GM19035 (cell line): Measurements from ENCODE around the gene FGFR2.

Experiments
- ATAC-seq: cut with Tn5 transposase; IDR thresholded peaks from one replicate; pipeline ENCODE4 v1.9.1; 2021; ENCODE audit not compliant: unreplicated experiment

FGFR2 gene

DNA sequence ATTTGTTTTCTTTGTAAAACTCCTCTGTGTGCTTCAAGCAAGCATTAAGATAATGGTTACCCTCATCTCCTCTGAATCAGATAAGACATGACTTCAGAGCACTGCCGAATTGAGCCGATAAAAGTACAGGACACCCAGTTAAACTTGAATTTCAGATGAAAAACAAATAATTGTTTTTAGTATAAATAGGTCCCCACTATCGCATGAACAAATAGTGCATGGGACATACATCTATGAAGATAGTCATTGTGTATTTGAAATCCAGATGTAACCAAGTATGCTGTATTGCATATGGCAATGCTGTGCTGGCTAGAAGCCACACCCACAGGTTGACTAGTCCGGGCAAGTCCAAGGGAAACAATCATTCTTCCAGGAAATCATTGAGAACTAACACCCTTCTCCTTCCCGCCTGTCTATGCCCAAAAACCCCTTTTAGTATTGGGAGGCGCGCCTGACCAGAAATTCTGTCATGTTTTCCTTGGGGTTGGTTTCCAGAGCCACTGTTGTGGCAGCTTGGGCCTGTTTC is 12.6 kb upstream of the FGFR2 start:
- ATAC-seq = no peak

DNA sequence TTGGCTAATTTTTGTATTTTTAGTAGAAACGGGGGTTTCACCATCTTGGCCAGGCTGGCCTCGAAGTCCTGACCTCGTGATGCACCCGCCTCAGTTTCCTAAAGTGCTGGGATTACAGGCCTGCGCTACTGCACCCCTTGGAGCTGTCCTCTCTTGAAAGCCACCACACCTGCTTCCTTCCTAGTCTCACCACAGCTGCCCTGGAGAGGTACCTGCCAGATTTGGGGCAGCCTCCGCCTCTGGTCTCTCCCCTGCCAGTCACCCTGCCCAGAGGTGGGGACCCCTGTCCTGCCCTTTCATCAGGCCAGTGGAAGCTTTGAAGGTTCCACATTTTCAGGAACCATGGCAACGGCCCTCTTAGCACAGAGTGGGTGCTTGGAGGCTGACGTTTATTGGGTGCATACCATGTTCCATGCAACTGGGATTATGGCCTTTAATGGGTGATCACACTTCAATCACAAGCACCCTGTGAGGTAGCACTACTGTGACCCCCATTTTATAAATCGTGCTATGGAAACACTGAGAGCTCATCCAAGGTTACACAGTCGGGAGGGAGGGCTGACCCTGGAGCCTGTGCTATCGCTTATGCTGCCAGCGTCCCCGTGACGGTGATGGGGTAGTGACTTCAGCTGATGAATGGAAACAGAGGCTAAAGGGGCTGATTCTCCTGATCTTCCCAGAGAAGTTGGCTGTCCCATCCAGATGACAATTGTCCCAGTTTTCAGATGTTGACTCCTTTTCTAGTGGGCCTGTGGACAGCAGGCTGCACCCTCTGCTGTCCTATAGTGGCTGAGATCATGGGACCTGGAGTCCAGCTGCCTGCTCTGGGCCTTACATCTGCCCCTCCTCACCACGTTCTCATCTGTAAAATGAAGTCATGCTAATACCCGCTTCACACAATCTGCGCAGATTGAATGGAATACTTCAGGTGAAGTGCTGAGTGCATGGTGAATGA is 11.5 kb upstream of the FGFR2 start:
- no peak for ATAC-seq

DNA sequence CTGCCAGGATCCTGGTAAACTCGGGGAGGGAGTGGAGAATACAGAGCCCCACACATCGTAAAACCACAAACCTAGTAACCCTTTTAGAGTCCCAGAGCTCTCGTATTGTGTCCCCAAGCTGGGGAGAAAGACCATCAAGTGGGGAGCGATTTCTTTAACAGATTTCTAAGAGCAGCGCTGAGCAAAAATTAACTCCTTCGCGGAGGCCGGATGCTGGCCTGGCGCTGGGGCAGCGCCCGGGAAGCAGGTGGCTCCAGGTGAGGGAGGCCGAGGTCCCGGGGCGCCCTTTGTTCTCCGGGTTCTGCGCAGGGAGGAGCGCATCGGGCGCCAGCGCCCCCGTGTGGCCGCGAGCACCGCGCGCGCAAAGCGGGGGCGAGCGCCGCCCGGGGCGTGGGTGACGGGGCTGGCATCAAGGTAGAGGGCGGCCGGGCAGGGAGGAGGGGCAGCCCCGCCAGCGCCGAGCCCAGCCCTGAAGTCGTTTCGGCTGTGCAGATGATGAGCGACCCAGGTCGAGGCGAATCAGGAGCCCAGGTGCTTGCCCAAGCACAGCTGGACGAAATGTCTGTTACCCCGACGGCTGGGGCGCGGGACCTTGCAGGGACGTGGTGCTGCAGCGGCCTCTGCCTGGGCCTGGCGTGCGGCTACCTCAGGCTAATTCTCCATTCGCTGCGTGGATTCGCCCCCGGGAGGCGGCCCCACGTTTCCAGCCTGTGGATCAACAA is 10.4 kb upstream of the FGFR2 start:
- peak; percentile 76 for ATAC-seq

DNA sequence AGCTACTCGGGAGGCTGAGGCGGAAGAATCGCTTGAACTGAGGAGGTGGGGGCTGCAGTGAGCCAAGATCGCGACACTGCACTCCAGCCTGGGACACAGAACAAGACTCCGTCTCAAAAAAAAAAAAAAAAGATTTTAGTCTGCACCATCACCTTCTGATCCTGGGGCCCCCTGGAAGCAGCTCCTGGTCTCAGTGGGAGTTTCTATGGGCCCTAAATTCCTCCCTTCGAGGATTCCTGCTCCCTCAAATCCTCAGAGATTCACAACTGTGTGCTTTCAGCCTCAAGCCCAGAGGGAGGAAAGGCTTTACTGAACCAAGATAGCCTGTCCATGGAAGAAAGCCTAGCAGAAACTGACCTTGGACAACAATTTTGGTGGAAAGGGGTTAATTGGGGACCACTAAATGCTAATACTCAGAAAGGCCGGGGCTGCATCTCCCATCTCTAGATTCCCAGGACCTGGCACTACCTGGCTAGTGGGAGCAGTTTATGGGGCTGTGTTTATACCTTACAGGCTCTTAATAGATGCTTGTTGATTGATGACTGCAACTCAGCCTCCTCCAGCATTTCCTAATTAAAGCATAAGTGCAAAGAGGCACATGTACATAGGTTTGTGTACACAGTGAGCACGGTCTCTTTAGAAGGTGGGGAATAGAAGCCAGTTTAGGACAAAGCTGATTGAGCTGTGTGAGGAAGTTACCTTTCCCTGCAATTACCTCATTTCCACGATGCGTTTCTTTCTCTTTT is 9.2 kb upstream of the FGFR2 start:
- no peak for ATAC-seq

DNA sequence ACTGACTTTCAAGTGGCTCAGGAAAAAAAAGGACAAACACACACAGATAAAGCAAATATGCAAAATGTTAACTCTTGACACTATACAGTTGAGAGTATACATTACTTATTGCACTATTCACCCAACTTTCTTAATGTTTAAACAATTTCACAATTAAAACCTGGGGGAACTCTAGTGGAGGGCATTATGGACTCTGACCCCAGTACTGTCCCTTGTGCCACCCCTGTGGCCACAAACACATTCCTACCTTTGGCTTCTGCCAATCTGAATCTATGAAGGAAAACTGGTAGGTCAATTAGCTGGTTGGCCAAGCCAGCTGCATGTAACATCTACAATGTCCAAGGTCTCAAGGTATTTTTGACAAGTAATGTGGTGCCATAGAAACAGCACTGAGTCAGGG is 7.5 kb upstream of the FGFR2 start:
- ATAC-seq = no peak

DNA sequence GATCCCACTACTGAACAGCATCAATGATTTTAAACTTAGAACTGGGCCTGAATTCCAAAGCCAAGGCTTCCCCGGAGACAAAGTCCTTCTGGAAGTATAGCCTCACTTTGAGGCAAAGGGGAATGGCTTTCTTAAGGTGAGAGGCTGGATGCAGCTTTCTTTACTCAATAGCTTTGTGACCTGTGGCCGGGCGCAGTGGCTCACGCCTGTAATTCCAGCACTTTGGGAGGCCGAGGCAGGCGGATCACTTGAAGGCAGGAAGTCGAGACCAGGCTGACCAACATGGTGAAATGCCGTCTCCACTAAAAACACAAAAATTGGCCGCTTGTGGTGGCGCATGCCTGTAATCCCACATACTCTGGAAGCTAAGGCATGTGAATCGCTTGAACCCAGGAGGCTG is 3.2 kb upstream of the FGFR2 start:
- ATAC-seq = no peak

DNA sequence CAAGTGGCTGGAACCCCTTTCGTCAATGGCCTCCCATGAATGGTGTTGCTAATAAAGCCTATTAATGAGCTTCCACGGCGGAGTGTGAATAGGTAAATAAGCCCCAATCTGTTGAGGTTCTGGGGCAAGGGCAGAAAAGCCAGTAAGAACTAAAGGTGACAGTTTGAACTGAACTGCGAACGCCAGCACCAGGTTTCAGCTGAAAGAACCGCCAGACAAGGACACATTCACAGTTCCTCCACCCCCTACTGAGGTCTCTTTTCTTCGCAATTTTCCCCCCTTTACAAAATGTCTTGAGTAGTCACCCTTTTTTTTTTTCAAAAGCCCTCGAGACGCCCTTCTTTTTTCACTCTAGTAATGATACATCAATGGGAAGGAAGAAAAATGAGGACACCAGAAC is 2.4 kb upstream of the FGFR2 start:
- no peak for ATAC-seq

DNA sequence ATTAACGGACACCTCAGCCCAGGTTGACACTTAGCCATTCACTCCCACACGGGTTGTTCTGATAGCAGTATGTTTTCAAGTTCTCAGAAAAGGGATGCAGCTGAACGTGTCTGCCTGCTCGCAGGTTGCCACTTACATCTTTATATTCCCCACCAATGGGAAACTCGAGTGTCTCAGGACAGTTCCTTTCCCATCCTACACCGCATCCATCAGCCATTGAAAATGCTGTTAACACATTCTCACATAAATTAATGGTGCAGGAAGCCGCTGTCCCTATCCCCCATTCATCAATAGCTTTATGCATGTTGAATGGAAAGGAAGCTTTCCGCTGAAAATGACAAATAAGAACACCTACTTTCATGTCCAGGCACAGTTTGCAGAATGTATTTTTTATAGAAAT is 1.7 kb upstream of the FGFR2 start:
- ATAC-seq = no peak

DNA sequence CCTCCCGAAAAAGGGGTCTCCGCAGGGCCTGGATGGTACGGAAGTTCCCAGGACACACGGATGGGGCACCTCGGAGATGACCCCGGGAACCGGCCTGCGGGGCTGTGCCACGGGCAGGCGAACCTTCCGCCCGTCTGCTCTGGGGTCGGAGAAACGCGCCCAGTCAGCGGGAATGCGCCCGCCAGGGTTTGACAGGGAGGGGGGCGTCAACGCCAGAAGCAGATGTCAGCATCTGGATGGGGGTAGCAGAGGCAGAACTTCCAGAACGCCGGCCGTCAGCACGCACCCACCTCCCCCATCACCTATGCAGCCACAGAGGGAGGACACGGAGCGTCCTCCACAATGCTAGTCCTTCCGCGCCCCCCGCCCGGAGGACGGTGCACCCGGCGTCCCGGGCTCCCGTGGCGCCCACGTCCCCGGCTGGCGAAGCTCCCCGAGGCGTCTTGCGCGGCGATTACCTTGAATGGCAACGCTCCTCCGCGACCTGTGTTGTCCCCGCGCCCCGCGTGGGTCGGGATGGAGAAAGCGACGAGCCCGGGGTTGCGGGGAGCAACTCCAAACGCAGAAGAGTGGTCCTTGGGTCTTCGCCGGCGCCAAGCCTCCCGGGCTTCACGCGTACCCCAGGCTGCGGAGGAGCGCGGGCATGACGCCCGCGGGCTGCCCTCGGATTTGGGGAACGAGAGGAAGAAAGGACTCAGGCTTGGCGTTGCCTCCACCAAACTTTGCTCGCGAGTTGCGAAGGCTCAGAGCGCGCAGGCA is 561 bp downstream of the FGFR2 start:
- ATAC-seq = no peak

DNA sequence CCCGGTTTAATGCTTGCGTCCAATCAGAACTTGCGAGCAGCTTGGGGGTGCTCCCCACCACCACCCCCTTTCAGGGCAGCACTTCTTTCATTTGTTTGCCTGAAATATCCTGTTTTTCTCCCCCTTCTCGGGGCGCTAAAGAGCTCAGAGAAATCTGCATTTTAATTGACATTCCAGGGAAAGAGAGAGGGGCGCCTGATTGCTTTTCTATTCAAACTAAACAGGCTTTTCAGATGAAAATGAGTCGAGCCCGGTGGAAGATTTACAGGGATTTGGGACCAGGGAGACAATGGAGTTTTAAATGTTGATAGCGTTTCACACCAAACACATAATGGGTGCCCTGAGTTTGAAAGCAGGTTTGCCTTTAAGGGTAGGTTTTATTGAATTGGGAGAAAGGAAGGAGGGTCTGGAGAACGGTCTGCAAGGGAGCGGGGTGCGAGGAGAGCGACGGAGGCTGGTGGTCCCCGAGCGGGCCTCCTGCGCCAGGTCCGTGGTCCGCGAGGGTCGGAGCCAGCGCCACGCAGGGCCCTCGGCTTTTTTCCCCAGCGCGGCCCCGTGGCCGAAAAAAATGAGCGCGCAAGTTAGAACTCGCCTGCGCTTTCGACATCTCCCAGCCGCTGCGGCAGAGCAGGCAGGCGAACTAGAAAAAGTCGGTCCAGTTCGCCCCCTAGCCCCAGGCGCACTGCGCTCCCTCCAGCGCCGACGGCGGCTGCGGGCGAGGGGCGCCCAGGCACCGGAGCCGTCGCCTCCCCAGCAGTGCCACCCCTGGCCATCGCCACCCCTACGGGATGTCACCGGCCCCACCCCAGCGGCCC is 1.3 kb downstream of the FGFR2 start:
- no peak for ATAC-seq

DNA sequence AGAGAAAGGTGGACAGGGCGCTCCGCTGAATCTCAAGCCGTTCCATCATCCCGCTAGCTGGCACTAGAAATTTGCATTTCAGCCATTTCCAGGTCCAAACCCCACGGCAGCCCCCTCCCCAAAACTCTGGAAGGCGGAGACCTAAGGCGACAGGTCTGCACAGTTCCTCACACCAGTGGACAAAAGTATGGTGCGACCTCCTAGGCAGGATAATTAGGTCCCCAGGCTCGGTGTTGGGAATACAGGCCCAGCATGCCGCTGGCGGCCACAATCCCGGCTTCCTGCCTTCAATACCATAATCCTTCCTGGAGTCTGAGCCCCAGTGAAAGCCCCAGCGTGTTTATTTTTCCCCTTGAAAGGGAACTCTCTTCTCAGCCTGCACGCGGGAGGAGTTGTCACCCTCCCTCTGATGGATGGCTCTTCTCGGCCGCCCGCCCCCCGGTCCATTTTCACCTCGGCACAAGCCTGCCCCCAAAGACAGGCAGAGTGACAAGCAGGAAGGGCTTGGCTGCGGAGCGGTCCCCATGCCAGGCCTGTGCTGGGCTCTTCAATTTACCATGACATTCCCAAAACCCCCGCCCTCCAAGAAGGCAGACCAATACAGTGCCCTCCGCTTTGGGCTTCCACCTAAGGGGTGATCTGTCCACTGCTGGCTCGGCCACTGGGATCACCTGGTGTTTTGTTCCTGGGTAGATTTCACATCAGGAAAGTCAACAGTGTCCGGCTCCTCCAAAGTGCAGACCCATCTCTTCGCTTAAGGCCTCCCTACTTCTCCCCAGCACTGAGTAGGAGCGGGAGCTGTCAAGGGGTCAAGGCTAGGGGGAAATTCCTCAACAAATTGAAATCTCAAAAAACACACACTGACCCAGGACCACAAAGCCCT is 2.2 kb downstream of the FGFR2 start:
- no peak for ATAC-seq

DNA sequence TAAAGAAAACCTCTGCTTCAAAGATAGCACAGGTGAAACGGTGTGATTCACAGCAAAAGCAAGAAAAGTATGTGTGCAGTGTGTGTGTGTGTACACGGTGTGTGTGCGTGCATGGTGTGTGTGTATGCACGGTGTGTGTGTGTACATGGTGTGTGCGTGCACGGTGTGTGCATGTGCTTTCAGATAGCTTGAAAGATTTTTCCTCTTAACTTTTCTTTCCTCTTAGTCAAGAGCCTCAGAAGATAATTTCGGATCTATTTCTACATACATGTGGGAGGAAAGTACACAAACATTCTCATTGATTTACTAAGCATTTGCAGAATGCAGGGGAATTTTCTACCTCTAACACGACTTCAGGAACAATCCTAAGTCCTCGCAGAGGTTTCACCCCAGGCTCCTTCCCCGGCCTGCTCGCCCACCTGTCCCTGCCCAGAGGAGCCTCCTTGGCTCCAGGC is 2.9 kb downstream of the FGFR2 start:
- ATAC-seq = no peak

DNA sequence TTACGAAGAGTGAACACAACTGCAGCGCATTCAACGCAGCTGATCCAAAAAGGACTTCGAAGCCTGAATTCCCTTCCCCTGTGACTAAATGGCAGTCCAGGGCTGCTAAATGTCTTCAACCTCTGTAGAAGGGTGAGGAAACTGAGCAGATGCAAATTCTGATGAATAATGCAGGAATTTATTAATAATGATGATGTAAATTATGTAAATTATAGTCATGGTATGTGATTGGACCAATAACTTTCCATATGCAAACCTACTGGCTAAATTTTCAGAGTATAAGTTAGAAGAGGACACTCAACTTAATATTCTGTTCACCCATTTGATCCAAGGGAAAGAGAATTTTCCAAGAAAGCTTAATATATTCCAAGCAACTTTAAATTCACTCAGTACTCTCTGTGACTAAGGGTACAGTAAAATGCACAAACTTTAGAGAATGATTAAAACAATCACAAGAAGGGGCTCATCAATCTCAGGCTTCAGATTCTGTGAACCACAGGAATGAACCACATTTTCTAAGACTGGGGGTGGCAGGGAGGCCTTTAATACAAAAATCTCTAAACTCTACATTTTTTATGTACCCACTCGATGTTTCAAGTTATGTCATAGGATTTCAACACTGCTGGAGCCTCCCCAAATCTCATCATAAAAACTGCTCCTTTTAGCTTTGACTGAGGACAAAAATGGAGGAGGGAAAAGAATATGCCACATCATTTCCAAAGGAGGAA is 3.5 kb downstream of the FGFR2 start:
- ATAC-seq = no peak

DNA sequence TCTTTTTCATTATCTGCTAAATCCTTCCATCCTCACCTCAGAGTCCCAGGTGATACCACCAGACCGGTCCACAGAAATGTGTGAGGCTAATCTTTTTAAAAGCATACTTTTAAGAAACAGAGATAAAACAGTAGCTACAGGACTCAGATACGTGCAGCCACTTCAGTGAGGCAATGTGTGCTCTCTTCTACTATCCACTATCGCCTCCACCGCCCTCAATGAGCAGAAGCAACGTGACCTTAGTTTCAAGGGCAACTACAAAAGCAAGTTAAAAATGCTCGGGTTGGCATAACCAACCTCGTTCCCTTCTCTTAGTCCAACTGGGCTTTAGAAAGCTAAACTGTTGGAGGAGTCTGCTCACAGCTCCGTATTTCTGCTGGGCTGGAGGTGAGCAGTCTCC is 4.2 kb downstream of the FGFR2 start:
- no peak for ATAC-seq

DNA sequence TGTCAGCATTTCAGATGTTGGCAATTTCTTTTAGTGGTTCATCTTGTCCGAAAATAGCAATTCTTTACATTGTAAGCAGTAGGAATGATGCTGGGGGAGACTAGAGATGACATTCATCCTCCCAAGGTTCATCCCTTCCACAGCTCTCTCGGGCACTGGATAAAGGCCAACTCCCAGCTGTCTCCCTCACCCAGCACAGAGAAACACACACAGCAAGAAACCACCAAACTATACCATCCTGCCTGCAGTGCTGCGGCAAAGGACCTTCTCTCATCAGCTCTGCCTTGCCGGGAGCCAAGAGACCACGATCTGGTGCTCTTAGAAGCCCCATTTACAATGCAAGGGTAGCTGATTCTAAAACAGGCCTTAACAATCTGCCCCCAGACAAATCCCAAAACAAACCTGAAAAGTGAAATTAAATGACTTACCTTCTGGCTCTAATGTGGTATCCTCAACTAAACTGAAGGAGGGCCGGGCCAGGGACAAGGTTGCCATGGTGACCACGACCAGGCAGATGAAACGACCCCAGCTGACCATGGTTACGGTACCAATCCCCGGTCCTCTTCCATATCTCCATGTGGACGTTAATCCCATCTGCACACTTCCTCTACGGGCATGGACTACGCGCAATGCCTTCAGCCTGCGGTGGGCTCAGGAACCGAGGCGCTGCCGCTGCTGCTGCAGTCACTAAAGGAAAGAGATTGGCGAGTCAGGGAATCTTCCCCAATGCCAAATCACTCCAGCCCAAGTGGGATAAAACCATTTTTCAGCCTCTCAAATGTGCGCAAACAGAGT is 4.8 kb downstream of the FGFR2 start:
- no peak for ATAC-seq

DNA sequence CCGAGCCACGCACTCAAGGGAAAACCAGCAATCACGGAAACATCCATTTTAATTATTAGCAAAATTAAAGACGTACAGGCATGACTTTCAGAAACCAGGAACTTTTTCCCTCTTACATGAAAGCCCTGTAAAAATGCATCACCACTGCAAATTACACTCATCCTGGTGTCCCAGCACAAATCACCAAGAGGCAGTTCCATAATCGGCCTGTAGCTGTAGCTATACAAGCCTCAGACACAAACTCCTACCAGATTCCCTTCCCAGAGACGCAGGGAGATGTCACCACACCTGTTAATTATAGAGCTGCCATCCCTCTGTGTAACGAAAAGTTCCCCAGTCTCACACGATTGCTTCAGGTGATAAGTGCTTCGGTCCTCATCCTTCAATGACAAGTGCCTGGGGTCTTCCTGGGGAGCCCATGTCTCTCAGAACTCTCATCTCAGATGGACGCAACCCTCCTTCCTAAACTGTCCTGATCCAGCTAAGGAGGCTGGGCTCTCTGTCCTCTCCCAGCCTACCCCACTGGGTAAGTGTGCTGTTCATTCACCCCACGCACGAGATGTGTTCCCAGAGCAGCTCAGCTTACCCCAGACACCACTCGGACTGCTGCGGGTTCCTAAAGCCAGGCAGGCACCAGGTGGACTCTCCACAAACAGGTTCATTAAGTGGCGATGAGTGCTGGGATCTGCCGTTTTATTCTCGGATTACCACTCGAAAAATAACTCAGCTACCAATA is 5.9 kb downstream of the FGFR2 start:
- no peak for ATAC-seq

DNA sequence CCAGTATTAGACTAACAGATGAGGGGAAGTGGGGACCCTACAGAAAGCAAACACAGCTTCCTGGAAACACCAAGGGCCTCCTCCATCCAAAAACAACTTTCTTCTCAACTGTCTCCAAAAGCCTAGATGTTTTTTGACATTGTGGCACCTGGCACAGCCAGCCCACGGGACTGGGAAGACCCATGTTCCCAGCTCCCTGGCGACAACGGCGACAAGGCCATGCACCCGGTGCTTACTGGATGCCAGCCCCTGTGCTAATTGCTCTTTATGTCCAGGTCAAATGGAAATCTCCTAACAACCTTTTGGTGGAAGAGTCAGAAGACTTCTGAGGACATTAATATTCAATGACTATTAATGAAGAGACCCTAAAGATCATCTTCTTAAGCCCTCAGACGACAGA is 7.1 kb downstream of the FGFR2 start:
- ATAC-seq = no peak
